Endodermal cell (in vitro differentiated cells): Measurements from ENCODE around the gene ADORA3. TPM values are rescaled to one million over a fixed set of nuclear protein-coding genes. Genes with fewer than 3 reads are reported as not detected.

ENCODE experiments used
- DNase-seq: peaks from one replicate; pipeline ENCODE4 v3.0.0-alpha.2; 2017
- H3K27ac ChIP-seq: 2 replicates; pipeline ENCODE4 v1.5.1; 2013; ENCODE audit warnings: mild to moderate bottlenecking, low read depth, low read length, moderate library complexity
- H3K27me3 ChIP-seq: 2 replicates; pipeline ENCODE4 v1.6.1; 2013; ENCODE audit warnings: mild to moderate bottlenecking, low read length, moderate library complexity; ENCODE audit not compliant: insufficient read depth, control insufficient read depth, poor library complexity, severe bottlenecking
- H3K36me3 ChIP-seq: 2 replicates; pipeline ENCODE4 v1.7.0; 2013; ENCODE audit warnings: mild to moderate bottlenecking, low read length, moderate library complexity; ENCODE audit not compliant: control insufficient read depth, insufficient read depth
- H3K4me1 ChIP-seq: one replicate; pipeline ENCODE4 v1.7.0; 2013; ENCODE audit warnings: low read length; ENCODE audit not compliant: control insufficient read depth, insufficient read depth
- H3K4me3 ChIP-seq: 2 replicates; pipeline ENCODE4 v1.5.1; 2013; ENCODE audit warnings: mild to moderate bottlenecking, low read length, moderate library complexity
- H3K9ac ChIP-seq: 2 replicates; pipeline ENCODE4 v1.6.1; 2013; ENCODE audit warnings: mild to moderate bottlenecking, low read length, moderate library complexity; ENCODE audit not compliant: poor library complexity, severe bottlenecking; ENCODE audit errors: extremely low read depth
- H3K9me3 ChIP-seq: 2 replicates; pipeline ENCODE4 v1.6.1; 2013; ENCODE audit warnings: mild to moderate bottlenecking, low read length, moderate library complexity; ENCODE audit not compliant: control insufficient read depth
- H3K27ac Mint-ChIP-seq: 2 replicates; pipeline ENCODE4 v1.8.0; 2020; ENCODE audit warnings: mixed read lengths
- H3K27me3 Mint-ChIP-seq: 2 replicates; pipeline ENCODE4 v1.8.0; 2021; ENCODE audit warnings: mild to moderate bottlenecking, mixed read lengths; ENCODE audit not compliant: insufficient read depth
- H3K36me3 Mint-ChIP-seq: 2 replicates; pipeline ENCODE4 v1.8.0; 2020; ENCODE audit warnings: low read depth, mixed read lengths
- H3K4me1 Mint-ChIP-seq: 2 replicates; pipeline ENCODE4 v1.8.0; 2020; ENCODE audit warnings: mixed read lengths
- H3K4me3 Mint-ChIP-seq: 2 replicates; pipeline ENCODE4 v1.8.0; 2020; ENCODE audit warnings: mild to moderate bottlenecking, moderate library complexity, mixed read lengths
- H3K9me3 Mint-ChIP-seq: 2 replicates; pipeline ENCODE4 v1.8.0; 2020; ENCODE audit warnings: mild to moderate bottlenecking, mixed read lengths
- CTCF ChIP-seq: fragments of 200-600 bp; sonication (generic); conservative IDR thresholded peaks from 2 replicates; pipeline ENCODE4 v1.5.0; 2021; ENCODE audit warnings: antibody characterized with exemption, mild to moderate bottlenecking
- WGBS, 2 experiments: methylation state at CpG; one replicate each; pipeline versions ENCODE4 v1.1.5 to v1.1.7; 2013; ENCODE audit warnings: missing lambda C conversion rate in 2 of 2, mixed read lengths in 1 of 2; ENCODE audit not compliant: insufficient coverage in 1 of 2, insufficient read length in 1 of 2; 5-methylcytosine and 5-hydroxymethylcytosine counted together
- total RNA-seq, 2 donors: library from RNA; stranded (reverse); fragmentation: NEBNext Ultra II Directional in 1 of 2; extraction: Animal tissue kit (Norgen Biotek cat#: 25700) in 1 of 2; gene quantifications; 2 replicates in 1 of 2; 3 replicates in 1 of 2; pipeline ENCODE4 v1.2.1, GENCODE V29; 2021

The ADORA3 gene
- total RNA-seq, 2 donors from 2014 or later = not detected

- Histone ChIP-seq H3K4me3 (no peak overlapping the region), H3K9ac (no peak overlapping the region), H3K36me3 (no peaks in the 10 kb centered on the region), H3K27ac (no peak overlapping the region), H3K4me1 (peaks cover 8% of the 10 kb centered on the region), H3K9me3 (no peaks in the 10 kb centered on the region), H3K27me3 (peaks cover 4% of the 10 kb centered on the region)
- no peak overlapping the region for H3K27ac Mint-ChIP-seq
- DNase-seq = no peak
- peaks cover 10% of the 10 kb centered on the region for H3K4me1 Mint-ChIP-seq
- no peaks in the 10 kb centered on the region for H3K27me3 Mint-ChIP-seq
- 93 to 94% methylated on average over 6 of the region's 6 CpGs for WGBS, 2 experiments
- no peaks in the 10 kb centered on the region for H3K36me3 Mint-ChIP-seq
- H3K9me3 Mint-ChIP-seq = no peaks in the 10 kb centered on the region
- no peak overlapping the region for H3K4me3 Mint-ChIP-seq
- TF ChIP-seq CTCF = no peak
These were observed 2.2 kb upstream of the ADORA3 start for GRCh38 chr1:111505641-111506119.

DNA sequence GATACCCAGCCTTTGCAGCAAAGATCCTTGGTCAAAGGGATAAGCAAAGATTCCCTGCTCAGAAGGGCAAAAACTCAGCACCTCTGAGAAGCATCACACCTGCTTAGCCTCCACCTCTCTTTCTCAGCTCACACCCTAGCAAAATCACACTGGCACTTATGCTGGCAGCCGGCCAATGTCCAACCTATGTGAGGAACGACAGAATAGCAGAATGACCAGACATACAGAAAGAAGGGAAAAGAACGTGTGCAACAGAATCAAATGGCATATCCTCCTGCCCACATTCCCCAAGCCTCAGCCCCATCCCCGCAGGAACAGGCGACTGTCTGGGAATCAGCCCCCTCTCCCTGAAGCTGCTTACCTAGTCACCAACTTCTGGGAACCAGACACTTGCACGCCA is 664 bp upstream of the ADORA3 start:
- Mint-ChIP-seq H3K9me3 (no peaks in the 10 kb centered on the region), H3K36me3 (no peaks in the 10 kb centered on the region), H3K27ac (no peak overlapping the region), H3K4me1 (peaks cover 8% of the 10 kb centered on the region), H3K4me3 (no peak overlapping the region), H3K27me3 (no peaks in the 10 kb centered on the region)
- H3K9ac ChIP-seq = no peak overlapping the region
- no peak overlapping the region for H3K4me3 ChIP-seq
- DNase-seq = no peak
- no peak for TF ChIP-seq CTCF
- whole genome bisulfite sequencing, 2 experiments = 70 to 77% methylated on average over 4 to 6 of the region's 6 CpGs
- H3K9me3 ChIP-seq = no peaks in the 10 kb centered on the region
- peaks cover 4% of the 10 kb centered on the region for H3K27me3 ChIP-seq
- H3K4me1 ChIP-seq = peaks cover 8% of the 10 kb centered on the region
- H3K36me3 ChIP-seq = no peaks in the 10 kb centered on the region
- no peak overlapping the region for H3K27ac ChIP-seq

- H3K4me3 Mint-ChIP-seq = no peak overlapping the region
- WGBS, 2 experiments = 93 to 100% methylated on average over 2 to 6 of the region's 7 CpGs
- no peak overlapping the region for H3K27ac Mint-ChIP-seq
- no peak for DNase-seq
- Histone ChIP-seq H3K27ac (no peak overlapping the region), H3K9me3 (no peaks in the 10 kb centered on the region), H3K27me3 (peaks cover 4% of the 10 kb centered on the region), H3K4me1 (no peaks in the 10 kb centered on the region), H3K36me3 (no peaks in the 10 kb centered on the region), H3K9ac (no peak overlapping the region), H3K4me3 (no peak overlapping the region)
- H3K36me3 Mint-ChIP-seq = no peaks in the 10 kb centered on the region
- H3K4me1 Mint-ChIP-seq = no peaks in the 10 kb centered on the region
- H3K27me3 Mint-ChIP-seq = no peaks in the 10 kb centered on the region
- TF ChIP-seq CTCF = no peak
- peaks cover under 1% of the 10 kb centered on the region for H3K9me3 Mint-ChIP-seq
These were observed 1.8 kb downstream of the ADORA3 start for GRCh38 chr1:111501645-111502044.
